GM19452 (cell line): ENCODE data around the gene AGTRAP.

Experiments
- ATAC-seq: cut with Tn5 transposase; IDR thresholded peaks from one replicate; pipeline ENCODE4 v1.9.1; 2021; ENCODE audit not compliant: unreplicated experiment

AGTRAP gene, protein sequence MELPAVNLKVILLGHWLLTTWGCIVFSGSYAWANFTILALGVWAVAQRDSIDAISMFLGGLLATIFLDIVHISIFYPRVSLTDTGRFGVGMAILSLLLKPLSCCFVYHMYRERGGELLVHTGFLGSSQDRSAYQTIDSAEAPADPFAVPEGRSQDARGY

DNA sequence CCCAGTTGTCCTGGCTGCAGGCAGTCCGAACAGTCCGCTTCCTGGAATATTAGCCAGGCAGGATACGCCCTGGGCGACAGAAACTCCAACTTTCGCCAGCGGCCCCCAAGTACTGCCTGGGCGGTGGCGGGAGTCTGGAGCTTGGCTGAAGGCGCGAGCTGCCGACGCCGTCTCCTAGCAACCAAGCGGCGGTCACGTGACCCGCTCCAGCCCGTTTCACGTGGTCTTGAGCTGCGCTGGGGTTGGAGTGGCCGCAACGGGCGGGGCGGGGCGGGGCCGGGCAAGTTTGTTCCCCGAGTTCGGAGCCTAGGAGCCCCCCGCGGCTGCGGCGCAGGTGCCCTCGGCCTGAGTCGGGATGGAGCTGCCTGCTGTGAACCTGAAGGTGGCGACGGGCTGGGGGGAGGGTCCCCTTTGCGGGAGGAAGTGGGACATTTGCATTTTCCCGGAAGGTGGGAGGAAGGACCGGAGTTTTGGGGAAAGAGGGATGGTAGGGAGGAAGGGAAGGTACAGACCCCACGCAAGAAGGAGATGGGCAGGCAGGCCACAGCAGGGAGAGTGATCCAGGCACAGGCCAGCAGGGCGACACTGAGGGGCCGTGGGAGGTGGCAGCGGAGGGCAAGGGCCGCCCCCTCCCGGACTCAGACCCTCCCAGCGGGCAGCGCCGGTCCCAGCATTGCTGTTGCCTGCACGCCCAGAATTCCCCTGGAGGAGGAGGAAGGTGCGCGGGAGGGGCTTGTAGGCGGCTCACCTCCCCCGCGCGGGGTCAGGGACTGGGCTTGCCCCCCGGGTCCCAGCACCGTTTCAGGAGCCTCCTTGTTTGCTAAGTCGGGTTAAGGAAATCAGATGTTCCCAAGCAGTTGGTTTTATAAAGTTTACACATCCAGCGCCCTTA, at the start of gene AGTRAP:
Gene AGTRAP, plus strand, starts transcription at position 283 of the 892 bp plus-strand sequence. Its CDS starts 73 bp downstream, at position 356.
- ATAC-seq: peak; percentile 63

DNA sequence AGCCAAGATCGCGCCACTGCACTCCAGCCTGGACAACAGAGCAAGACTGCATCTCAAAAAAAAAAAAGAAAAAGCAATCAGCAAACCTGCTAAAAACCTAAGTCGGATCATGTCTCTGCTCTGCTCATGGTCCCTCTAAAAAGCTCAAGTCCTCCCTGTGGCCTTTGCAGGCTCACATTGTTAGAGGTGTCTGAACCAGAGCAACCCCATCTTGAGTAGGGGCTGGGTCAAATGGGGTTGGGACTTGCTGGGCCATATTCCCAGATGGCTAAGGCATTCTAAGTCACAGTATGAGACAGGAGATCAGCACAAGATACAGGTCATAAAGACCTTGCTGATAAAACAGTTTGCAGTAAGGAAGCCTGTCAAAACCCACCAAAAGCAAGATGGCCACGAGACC, 47.4 kb upstream of the AGTRAP start:
- no peak for ATAC-seq

- no peak for ATAC-seq
Measured at GRCh38 chr1:11690397-11691301, 45.3 kb upstream of the AGTRAP start.

DNA sequence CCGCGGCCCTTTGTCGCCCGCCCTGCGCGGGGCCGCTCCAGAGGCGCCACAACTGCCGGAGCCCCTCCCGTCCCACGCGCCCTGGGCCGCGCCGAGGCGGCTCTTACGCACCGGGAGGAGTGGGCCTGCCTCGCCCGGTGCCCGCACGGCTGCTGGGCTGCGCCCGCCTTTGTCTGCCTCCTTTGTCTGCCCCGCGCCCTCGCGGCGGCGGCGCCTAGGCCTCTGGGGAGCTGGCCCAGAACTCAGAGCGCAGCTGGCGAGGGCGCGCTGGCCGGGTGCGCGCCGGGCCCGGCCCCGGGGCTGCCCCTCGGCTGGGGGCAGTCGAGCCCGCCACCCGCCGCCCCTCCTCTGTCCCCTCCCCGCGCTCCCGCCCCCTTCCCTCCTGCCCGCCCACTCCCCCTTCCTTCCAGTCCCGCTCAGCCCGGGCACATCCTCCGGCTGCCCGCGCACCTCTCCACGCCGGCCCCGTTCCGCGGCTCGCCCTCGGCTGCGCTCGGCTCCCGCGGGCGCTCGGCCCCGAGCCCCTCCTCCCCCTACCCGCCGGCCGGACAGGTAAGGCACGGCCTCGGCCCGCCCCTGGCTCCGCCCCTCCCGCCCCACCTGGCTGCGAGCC, 44.5 kb upstream of the AGTRAP start, which contains the start of gene DRAXIN:
Gene DRAXIN, plus strand, starts transcription at position 409 of the 613 bp plus-strand sequence. CDS start 14,549 bp downstream, outside the sequence.
- no peak for ATAC-seq

- no peak for ATAC-seq
Measured at GRCh38 chr1:11691928-11692711, 43.8 kb upstream of the AGTRAP start.

- no peak for ATAC-seq
Measured at GRCh38 chr1:11693024-11693590, 42.8 kb upstream of the AGTRAP start.

DNA sequence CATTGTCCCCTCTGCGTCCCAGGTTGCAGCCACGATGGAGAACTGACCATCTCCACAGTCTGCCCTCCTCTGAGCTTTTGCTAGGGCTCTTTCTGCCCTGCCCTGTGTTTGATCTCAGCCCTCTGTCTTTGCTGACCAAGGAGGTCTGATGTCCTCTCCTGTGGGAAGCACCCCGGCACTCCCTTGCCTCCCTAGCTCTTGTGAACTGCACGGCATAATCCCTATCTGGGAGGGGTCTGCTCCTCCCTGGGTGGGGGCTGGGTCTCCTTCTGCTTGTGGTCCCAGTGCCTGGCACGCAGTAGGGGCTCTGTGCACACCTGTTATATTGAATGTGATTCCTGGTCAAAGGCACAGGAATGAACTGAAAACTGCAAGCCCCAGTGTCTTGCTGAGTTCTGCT, 42.0 kb upstream of the AGTRAP start:
- ATAC-seq: no peak

DNA sequence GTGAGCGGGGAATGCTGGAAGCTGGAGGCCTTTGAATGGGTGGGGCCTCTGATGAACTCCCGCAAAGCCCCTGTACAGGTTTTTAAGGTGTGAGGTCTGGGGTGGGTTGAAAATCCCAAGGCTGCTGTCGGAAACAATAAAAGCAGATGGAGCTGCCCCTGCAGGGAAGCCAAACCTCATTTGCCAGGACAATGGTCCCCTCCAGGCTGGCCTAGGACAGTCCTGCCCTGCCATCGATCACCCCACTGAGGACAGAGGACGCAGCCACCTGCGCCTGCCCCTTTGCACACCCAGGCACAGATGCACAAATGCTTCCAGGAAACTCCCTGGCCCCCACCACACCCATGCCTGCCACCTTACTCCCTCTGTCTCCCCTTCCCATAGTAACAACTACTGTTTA, 40.1 kb upstream of the AGTRAP start:
- ATAC-seq: no peak

DNA sequence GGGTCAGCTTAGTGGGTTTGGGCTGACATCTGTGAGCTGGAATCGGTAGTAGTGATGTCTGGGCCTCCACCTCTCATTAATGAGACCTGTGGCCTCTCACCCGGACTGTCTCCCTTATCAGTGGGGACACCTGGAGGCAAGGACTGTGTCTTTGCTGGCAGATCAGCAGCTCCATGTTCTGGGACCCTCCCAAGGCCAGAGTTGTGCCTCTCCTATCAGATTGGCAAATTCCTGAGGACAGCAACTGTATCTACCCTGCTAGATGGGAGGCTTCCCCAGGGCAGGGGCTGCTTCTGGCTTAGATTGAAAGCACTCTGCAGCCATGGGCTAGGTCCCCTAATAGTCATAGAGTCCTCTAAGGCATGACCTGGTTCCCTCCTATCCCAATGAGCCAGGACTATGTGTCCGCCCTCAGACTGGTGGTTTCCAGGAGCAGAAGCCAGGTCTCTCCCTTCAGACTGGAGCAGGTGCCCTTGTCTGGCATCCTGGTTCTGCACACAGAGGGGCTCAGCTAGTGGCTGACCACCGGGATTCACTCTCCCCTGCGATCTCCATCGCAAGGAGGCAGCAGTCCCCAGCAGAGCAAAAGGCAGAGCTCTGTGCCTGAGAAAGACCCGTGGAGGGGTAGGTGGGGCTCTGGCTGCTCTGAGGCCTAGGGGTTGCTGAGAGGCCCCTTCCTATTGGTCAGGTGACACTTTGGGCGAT, 38.6 kb upstream of the AGTRAP start:
- ATAC-seq: no peak

- no peak for ATAC-seq
Measured at GRCh38 chr1:11697893-11698210, 38.1 kb upstream of the AGTRAP start.

DNA sequence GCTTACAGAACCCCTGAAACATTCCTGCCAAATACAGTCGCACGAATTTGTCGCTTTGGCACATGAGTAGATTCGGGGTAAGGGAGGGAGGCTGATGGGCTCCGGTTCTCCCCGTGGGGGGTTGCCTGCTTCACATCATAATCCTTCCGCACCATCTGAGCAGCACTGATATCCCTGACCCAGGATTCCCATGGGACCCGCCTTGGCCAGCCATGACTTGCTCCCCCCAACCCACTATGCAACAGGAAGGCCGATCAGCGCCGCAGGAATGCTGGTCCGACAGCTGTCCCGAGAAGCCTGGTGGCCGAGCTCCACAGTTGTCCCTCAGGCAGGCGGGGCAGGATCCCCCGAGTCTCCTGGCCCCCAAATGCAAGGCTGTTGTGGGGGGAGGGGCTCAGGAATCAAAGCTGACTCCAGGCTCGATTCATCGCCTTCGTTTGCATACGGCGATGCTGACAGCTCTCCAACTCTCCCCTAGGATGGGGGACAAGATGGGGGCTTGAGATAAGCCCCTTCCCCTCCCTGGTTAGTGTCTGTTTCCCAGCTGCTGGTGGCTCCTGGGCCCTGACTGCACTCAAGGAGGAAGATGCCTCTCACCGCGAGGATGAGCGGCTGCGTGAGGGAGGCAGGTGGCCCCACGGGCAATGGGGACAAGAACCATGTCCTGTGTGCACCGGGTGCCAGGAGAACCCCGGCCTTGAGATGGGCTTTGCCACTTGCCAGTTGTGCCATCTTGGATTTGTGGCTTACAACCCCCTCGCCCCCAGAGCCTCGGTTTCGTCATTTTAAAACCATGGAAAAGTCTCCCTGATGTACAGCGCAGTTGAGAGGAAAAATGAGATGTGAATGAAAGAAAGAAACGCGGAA, 35.1 kb upstream of the AGTRAP start:
- ATAC-seq: no peak

- no peak for ATAC-seq
Measured at GRCh38 chr1:11701551-11701961, 34.4 kb upstream of the AGTRAP start.

DNA sequence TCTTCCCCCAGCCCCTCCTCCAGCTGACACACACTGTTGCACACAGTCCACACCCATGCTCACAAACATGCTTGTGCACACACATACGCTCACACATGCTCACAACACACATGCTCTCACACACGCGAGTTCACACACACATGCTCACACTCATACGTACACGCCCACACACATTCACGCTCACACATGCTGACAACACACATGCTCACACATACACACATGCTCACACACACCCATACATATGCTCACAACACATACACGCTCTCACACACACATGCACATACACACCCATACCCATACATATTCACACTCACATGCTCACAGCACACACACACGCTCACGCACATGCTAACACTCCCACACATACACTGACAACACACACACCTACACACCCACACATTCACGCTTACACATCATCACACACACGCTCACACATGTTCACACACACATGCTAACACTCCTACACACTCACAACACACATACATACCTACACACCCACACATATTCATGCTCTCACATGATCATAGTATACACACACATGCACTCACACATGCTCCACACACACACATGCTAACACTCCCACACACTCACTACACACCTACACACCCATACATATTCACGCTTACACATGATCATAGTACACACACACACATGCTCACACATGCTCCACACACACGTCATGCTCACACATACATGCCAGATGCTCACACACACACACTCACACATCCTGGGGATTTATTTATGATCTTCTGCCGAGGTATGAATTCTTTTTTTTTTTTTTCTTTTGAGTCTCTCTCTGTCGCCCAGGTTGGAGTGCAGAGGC, 33.7 kb upstream of the AGTRAP start:
- no peak for ATAC-seq

DNA sequence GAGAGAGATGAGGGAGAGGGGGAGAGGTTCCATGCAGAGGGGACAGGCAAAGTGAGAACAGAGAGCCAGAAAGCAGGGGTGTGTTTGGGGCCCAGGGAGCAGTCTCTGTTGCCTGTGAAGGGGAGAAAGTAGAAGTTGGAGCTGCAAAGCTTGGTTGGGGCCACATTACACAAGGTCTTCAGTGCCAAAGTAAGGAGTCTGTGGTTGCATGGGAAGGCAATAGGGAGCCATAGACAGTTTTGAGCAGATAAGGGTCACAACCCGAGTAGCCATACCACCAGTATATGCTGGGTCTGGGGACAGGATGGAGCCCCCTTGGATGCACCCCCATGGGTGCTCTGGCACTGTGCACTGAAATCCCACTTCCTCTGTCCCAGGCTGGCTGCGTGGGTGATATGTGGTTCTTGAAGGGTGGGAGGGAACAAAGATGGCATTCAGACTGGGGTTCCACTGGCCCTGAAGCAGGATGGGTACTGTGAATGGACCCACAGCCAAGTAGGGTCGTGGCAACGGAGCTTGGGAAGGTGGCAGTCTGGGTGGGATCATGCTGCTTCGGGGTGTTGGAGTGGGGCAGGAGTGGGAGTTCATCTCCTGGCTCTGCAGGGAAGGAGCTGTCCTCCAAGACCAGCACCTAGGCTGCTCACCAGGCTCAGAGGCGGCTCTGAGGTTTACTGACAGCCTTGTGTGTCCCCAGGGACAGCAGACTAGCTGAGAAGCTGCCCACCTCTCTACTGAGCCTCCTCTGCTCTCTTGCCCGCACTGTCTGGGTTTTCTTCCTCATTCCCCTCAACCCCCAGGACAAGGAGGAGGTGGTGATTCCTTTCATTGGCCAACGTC, 32.4 kb upstream of the AGTRAP start:
- no peak for ATAC-seq

- ATAC-seq: no peak
Measured at GRCh38 chr1:11704194-11704529, 31.8 kb upstream of the AGTRAP start.

- ATAC-seq: no peak
Measured at GRCh38 chr1:11704691-11705475, 31.1 kb upstream of the AGTRAP start.
